Common myeloid progenitor, CD34-positive (primary cell): ENCODE measurements around the gene SECISBP2.

Experiments used
- CTCF ChIA-PET: fragments of 350-600 bp; sonication (Branson Sonifier 250); formaldehyde crosslinking; loops from one replicate; lab custom pipeline; 2021; ENCODE audit warnings: antibody characterized with exemption; lab: Charles Lee
- POLR2A ChIA-PET: fragments of 350-600 bp; sonication (Branson Sonifier 250); formaldehyde crosslinking; loops from one replicate; lab custom pipeline; 2021; ENCODE audit warnings: antibody characterized with exemption; lab: Charles Lee
- DNase-seq, 3 donors: peaks; one replicate each; pipeline versions ENCODE4 v3.0.0 to v3.0.0-alpha.2; 2013
- H3K27ac ChIP-seq, 2 experiments: 1 replicate in 1 of 2; 2 replicates in 1 of 2; pipeline ENCODE4 v1.7.0; 2013; ENCODE audit warnings: inconsistent platforms in 2 of 2, low read length in 2 of 2, mild to moderate bottlenecking in 2 of 2, low read depth in 1 of 2, moderate library complexity in 1 of 2; ENCODE audit not compliant: severe bottlenecking in 2 of 2, insufficient read depth in 1 of 2, poor library complexity in 1 of 2
- H3K27me3 ChIP-seq, 5 experiments: replicated peaks in 2 of 5; 1 replicate in 3 of 5; 2 replicates in 2 of 5; pipeline versions ENCODE4 v1.6.1 to v1.7.0; 2013; ENCODE audit warnings: low read length in 4 of 5, mild to moderate bottlenecking in 2 of 5, moderate library complexity in 2 of 5, inconsistent platforms in 1 of 5; ENCODE audit not compliant: insufficient read depth in 5 of 5, control insufficient read depth in 4 of 5
- H3K36me3 ChIP-seq, 4 experiments: 1 replicate in 2 of 4; 2 replicates in 2 of 4; pipeline versions ENCODE4 v1.6.1 to v1.7.0; 2013; ENCODE audit warnings: low read length in 3 of 4, control low read depth in 1 of 4, mild to moderate bottlenecking in 1 of 4; ENCODE audit not compliant: control insufficient read depth in 4 of 4, insufficient read depth in 4 of 4
- H3K4me1 ChIP-seq, 4 experiments: 1 replicate in 3 of 4; 2 replicates in 1 of 4; pipeline versions ENCODE4 v1.6.1 to v1.7.1; 2013; ENCODE audit warnings: low read length in 3 of 4, mild to moderate bottlenecking in 3 of 4, control low read depth in 1 of 4, inconsistent platforms in 1 of 4, moderate library complexity in 1 of 4; ENCODE audit not compliant: control insufficient read depth in 4 of 4, insufficient read depth in 4 of 4; ENCODE audit errors: control extremely low read depth in 1 of 4
- H3K4me3 ChIP-seq, 7 experiments: 1 replicate in 4 of 7; 2 replicates in 3 of 7; pipeline versions ENCODE4 v1.5.1 to v1.7.0; 2013; ENCODE audit warnings: mild to moderate bottlenecking in 7 of 7, low read length in 6 of 7, moderate library complexity in 6 of 7, inconsistent platforms in 2 of 7, low read depth in 2 of 7, control low read depth in 1 of 7; ENCODE audit not compliant: insufficient read depth in 4 of 7, control insufficient read depth in 1 of 7; ENCODE audit errors: extremely low read depth in 1 of 7
- H3K9me3 ChIP-seq, 5 experiments: 1 replicate in 4 of 5; 2 replicates in 1 of 5; pipeline versions ENCODE4 v1.6.1 to v1.7.1; 2013; ENCODE audit warnings: low read length in 4 of 5, mild to moderate bottlenecking in 2 of 5, inconsistent platforms in 1 of 5, low read depth in 1 of 5, moderate library complexity in 1 of 5; ENCODE audit not compliant: control insufficient read depth in 4 of 5, insufficient read depth in 2 of 5; ENCODE audit errors: control extremely low read depth in 1 of 5
- WGBS: methylation state at CpG from one replicate; pipeline ENCODE4 v1.1.5; 2013; ENCODE audit not compliant: insufficient coverage; 5-methylcytosine and 5-hydroxymethylcytosine counted together

The SECISBP2 gene

GRCh38 chr9:89351584-89352300 lies 33.4 kb downstream of the SECISBP2 start:
- 99% methylated on average over 5 of the region's 6 CpGs for WGBS
- Histone ChIP-seq H3K4me3 (no peak overlapping the region), H3K4me1 (peaks cover 0 to 1% (median 0%) of the 10 kb centered on the region in 4 experiments), H3K27ac (no peak overlapping the region), H3K27me3 (no peaks in the 10 kb centered on the region), H3K36me3 (peaks cover 53 to 98% (median 77%) of the 10 kb centered on the region in 4 experiments), H3K9me3 (no peaks in the 10 kb centered on the region)
- ChIA-PET POLR2A (no interaction called here), CTCF (interaction anchor here (0.7 to 1.3 kb wide), 3 partner anchors 10 to 197 kb away, joined by 3 to 4 read pairs (median 3); no protein-coding TSS in a partner anchor)
- no peak for DNase-seq

DNA sequence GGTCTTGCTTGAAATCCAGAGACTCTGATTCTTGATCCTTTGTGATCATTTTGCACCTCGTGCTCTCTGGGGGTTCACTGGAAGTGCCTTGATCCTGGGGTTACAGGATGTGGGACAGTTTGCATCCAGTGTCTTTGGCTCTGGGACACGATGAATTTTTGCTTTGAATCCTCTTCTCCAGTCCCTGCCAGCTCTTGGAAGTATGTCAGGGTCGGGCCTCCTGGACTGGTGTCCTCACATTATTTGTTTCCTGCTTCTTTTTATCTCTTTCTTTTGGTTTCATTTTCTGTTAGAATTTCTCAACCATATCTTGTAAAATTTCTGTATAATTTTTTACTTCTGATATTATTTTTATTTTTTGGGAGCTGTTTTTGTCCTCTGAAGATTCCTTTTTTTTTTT lies 34.2 kb downstream of the SECISBP2 start:
- no peaks in the 10 kb centered on the region for H3K27me3 ChIP-seq
- WGBS, result 76% methylated on average over 3 of the region's 3 CpGs
- no peaks in the 10 kb centered on the region for H3K9me3 ChIP-seq
- CTCF ChIA-PET, result interaction anchor here (0.7 kb wide), 1 partner anchor 197 kb away, joined by 3 read pairs; no protein-coding TSS in a partner anchor
- peaks cover 50 to 98% (median 77%) of the 10 kb centered on the region in 4 experiments for H3K36me3 ChIP-seq
- POLR2A ChIA-PET, result interaction anchor here (0.6 kb wide), 1 partner anchor 26 kb away, joined by 4 read pairs; no protein-coding TSS in a partner anchor
- no peak overlapping the region for H3K27ac ChIP-seq
- H3K4me1 ChIP-seq, result peaks cover 0 to 1% (median 0%) of the 10 kb centered on the region in 4 experiments
- H3K4me3 ChIP-seq, result no peak overlapping the region
- no peak for DNase-seq

DNA sequence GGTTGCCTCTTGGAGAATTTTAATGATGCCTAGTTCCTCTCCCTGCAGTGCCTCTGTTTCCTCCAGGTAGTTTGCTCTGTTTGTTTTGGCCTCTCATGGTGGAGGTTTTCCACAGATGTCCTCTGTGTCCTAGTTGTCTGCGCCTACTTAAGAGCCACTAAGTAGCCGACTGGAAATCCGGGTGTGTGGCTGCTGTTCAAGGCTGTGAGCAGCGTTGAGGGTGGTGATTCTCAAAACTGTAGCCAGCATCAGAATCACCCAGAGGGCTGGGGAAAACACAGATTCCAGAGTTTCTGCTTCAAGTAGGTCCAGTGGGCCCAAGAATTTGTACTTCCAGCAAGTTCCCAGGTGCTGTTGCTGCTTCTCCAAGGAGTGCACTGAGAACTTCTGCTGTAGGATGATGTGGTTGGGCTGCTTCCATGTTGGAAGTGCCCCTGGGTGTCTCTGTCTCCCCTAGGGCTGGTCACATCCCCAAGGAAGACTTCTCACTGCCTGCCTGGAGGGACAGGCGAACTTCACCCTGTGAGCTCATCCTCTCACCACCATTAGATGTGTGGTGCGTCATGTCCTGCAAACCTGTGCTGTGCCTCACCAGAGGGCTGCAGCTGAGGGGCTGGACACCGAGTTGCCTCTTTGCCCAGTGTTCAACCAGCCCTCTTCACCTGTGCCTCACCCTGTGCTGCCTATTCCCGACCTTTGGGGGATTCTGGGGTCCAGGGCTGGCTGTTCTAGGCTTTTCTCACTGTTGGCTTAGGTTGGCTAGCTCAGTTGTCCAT lies 34.8 kb downstream of the SECISBP2 start:
- 96% methylated on average over 7 of the region's 8 CpGs for WGBS
- Histone ChIP-seq H3K9me3 (no peaks in the 10 kb centered on the region), H3K27me3 (no peaks in the 10 kb centered on the region), H3K36me3 (peaks cover 46 to 98% (median 77%) of the 10 kb centered on the region in 4 experiments), H3K27ac (no peak overlapping the region), H3K4me3 (no peak overlapping the region), H3K4me1 (peaks cover 0 to 5% (median 2%) of the 10 kb centered on the region in 4 experiments)
- DNase-seq, result no peak
- CTCF ChIA-PET, result interaction anchor here (0.7 to 1.2 kb wide), 3 partner anchors 21 to 198 kb away, joined by 3 to 4 read pairs (median 3); no protein-coding TSS in a partner anchor
- POLR2A ChIA-PET, result interaction anchor here (0.6 kb wide), 1 partner anchor 27 kb away, joined by 4 read pairs; no protein-coding TSS in a partner anchor

GRCh38 chr9:89353989-89354388 lies 35.7 kb downstream of the SECISBP2 start:
- DNase-seq, result peak in 1 of 3 donors; percentile 21
- CTCF ChIA-PET, result interaction anchor here (1.2 kb wide), 1 partner anchor 197 kb away, joined by 3 read pairs; no protein-coding TSS in a partner anchor
- Histone ChIP-seq H3K4me1 (peaks cover 0 to 14% (median 6%) of the 10 kb centered on the region in 4 experiments), H3K36me3 (peaks cover 37 to 97% (median 75%) of the 10 kb centered on the region in 4 experiments), H3K4me3 (no peak overlapping the region), H3K9me3 (no peaks in the 10 kb centered on the region), H3K27ac (no peak overlapping the region), H3K27me3 (no peaks in the 10 kb centered on the region)
- POLR2A ChIA-PET, result no interaction called here
- WGBS, result 100% methylated on average over 3 of the region's 3 CpGs

DNA sequence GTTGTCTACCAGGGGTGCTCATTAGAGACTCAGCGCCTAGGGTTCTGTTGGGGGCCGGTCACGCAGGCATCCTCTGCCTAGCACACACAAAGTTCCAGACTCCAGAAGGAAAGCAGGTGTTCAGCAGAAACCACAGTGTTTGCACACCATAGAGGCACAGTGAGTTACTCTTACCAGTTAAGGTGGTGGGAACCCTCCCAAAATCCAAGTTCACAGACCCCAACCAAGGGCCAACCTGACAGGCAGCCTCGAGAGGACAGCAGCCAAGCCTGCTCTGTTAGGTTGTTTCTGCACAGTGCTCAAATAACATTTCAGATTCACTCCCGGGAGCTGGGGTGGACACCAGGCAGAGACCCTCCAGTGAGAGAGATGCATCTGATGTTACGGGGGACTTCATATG lies 36.2 kb downstream of the SECISBP2 start:
- Histone ChIP-seq H3K27me3 (no peaks in the 10 kb centered on the region), H3K4me1 (peaks cover 0 to 17% (median 8%) of the 10 kb centered on the region in 4 experiments), H3K9me3 (no peaks in the 10 kb centered on the region), H3K36me3 (peaks cover 36 to 94% (median 72%) of the 10 kb centered on the region in 4 experiments), H3K27ac (no peak overlapping the region), H3K4me3 (no peak overlapping the region)
- ChIA-PET POLR2A (no interaction called here), CTCF (interaction anchor here (1.2 kb wide), 1 partner anchor 196 kb away, joined by 3 read pairs; no protein-coding TSS in a partner anchor)
- no peak for DNase-seq
- WGBS, result 97% methylated on average over 5 of the region's 6 CpGs

DNA sequence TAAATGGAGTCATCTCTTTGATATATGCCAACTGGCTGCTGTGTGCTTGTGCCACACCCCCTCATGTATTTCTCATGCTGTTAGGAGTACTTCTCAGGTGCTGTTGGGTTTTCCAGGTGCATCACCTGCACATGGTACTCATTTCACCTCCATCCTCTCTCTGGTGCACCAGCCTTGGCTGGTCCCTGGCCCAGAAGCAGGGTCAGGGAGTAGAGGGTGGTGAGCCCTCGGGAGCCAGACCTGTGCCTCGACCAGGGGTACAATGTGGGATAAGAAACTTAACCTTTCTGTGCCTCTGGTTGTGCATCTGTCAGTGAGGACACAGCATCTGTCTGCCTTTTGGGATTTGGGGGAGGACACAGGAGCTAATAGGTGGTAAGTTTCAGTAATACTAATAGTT lies 38.5 kb downstream of the SECISBP2 start:
- CTCF ChIA-PET, result interaction anchor here (0.9 to 1.8 kb wide), 4 partner anchors 8 to 192 kb away, joined by 3 to 5 read pairs (median 4); no protein-coding TSS in a partner anchor
- Histone ChIP-seq H3K4me1 (peaks cover 3 to 32% (median 17%) of the 10 kb centered on the region in 4 experiments), H3K4me3 (no peak overlapping the region), H3K27me3 (no peaks in the 10 kb centered on the region), H3K9me3 (no peaks in the 10 kb centered on the region), H3K36me3 (peaks cover 29 to 93% (median 63%) of the 10 kb centered on the region in 4 experiments), H3K27ac (no peak overlapping the region)
- POLR2A ChIA-PET, result no interaction called here
- DNase-seq, result no peak
- 100% methylated on average over 1 of the region's 2 CpGs for WGBS
